ENCODE data around the gene RTL1.

DNA sequence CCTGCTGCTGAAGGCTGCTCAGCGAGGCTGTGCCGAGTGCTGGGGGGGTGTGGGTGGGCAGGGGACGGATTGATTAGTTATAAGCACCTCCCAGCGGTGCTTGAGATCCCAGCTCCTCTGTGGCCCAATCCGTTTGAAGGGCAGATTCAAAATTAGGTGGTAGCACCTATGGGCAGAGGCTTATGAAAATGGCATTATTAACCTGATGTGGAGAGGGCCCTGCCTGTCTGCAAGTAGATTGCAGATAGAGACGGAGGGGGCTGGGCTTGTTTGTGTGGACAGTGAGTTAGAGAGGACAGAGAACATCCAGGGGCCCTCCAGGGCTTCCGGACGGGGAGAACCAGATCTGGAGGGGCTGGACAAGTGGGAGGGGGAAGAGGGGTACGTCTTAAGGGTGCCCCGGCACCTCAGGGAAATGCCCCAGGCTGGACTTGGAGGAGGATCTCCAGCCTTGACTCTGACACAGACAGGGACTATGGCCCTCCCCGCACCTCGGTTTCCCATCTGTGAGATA, at the start of gene RTL1:
- no peak for TF ChIP-seq CTCF (IDR thresholded peaks at IDR 0.05; ENCODE audit: insufficient read depth, low read length, poor library complexity, severe bottlenecking)
- TF ChIP-seq EZH2phosphoT487 (conservative IDR thresholded peaks at IDR 0.05; ENCODE audit: low read length), result no peak
